ENCODE data around the gene SELE.
A peak's percentile ranks its signal among the peaks of the same experiment; 100 is the strongest.
"Not testable (repeated sequence)": the region's sequence is repeated elsewhere in the genome, so short reads cannot be mapped to it uniquely, and the experiment has no call there.

Gene SELE

GRCh38 chr1:169723763-169724162 is 10.1 kb downstream of the SELE start:
- no peak for DNase-seq (ENCODE audit: low spot score)

GRCh38 chr1:169722779-169723178 is 11.1 kb downstream of the SELE start:
- no peak for DNase-seq (ENCODE audit: low spot score)

GRCh38 chr1:169715100-169715499 is 18.8 kb downstream of the SELE start:
- DNase-seq (ENCODE audit: low spot score) = not testable (repeated sequence)

- DNase-seq (ENCODE audit: low spot score) = not testable (repeated sequence)
Measured at GRCh38 chr1:169713090-169713489, 20.8 kb downstream of the SELE start.

GRCh38 chr1:169712309-169712631 is 21.6 kb downstream of the SELE start:
- DNase-seq (ENCODE audit: low spot score) = no peak

- peak; percentile 71 for DNase-seq (ENCODE audit: low spot score)
Measured at GRCh38 chr1:169711469-169712308, 22.2 kb downstream of the SELE start, which contains the start of gene SELL. TSS of gene SELL (minus strand) at chr1:169711620. CDS start at chr1:169711498, 122 bp downstream.

GRCh38 chr1:169708647-169709046 is 25.2 kb downstream of the SELE start:
- no peak for DNase-seq (ENCODE audit: low spot score)

GRCh38 chr1:169707912-169708604 is 25.8 kb downstream of the SELE start:
- DNase-seq (ENCODE audit: low spot score) = no peak

GRCh38 chr1:169704797-169705196 is 29.1 kb downstream of the SELE start:
- DNase-seq (ENCODE audit: low spot score) = no peak

GRCh38 chr1:169701261-169702005 is 32.4 kb downstream of the SELE start:
- no peak for DNase-seq (ENCODE audit: low spot score)

GRCh38 chr1:169699707-169700106 is 34.2 kb downstream of the SELE start:
- no peak for DNase-seq (ENCODE audit: low spot score)

GRCh38 chr1:169698976-169699375 is 34.9 kb downstream of the SELE start:
- no peak for DNase-seq (ENCODE audit: low spot score)

- DNase-seq (ENCODE audit: low spot score) = no peak
Measured at GRCh38 chr1:169697755-169698154, 36.1 kb downstream of the SELE start.

GRCh38 chr1:169696273-169697100 is 37.4 kb downstream of the SELE start:
- no peak for DNase-seq (ENCODE audit: low spot score)

- DNase-seq (ENCODE audit: low spot score) = no peak
Measured at GRCh38 chr1:169694304-169695075, 39.4 kb downstream of the SELE start.

GRCh38 chr1:169692756-169693460 is 41.0 kb downstream of the SELE start:
- no peak for DNase-seq (ENCODE audit: low spot score)

GRCh38 chr1:169690489-169690888 is 43.4 kb downstream of the SELE start:
- no peak for DNase-seq (ENCODE audit: low spot score)

- DNase-seq (ENCODE audit: low spot score) = no peak
Measured at GRCh38 chr1:169689395-169689794, 44.5 kb downstream of the SELE start.

GRCh38 chr1:169688377-169688776 is 45.5 kb downstream of the SELE start:
- not testable (repeated sequence) for DNase-seq (ENCODE audit: low spot score)

GRCh38 chr1:169683661-169684060 is 50.2 kb downstream of the SELE start:
- DNase-seq (ENCODE audit: low spot score) = no peak

Data from AG20443 (cell line).